ENCODE measurements around the gene TXN.

GRCh38 chr9:110249603-110250002 is 6.7 kb downstream of the TXN start:
- TF ChIP-seq CTCF (IDR thresholded peaks at IDR 0.05) (no peak), POLR2A (IDR thresholded peaks at IDR 0.05) (no peak)

Data from esophagus squamous epithelium (tissue), 4 donors.